HG03520 (cell line): ENCODE measurements around the gene ARHGAP9.
"Not testable (repeated sequence)": the region's sequence is repeated elsewhere in the genome, so short reads cannot be mapped to it uniquely, and the experiment has no call there.

ENCODE experiments used
- ATAC-seq: cut with Tn5 transposase; IDR thresholded peaks from one replicate; pipeline ENCODE4 v1.9.1; 2021; ENCODE audit warnings: mild to moderate bottlenecking, moderate library complexity; ENCODE audit not compliant: unreplicated experiment

The ARHGAP9 gene

GRCh38 chr12:57459055-57459749, 20.5 kb downstream of the ARHGAP9 start:
- ATAC-seq, result peak; percentile 57

- ATAC-seq, result no peak
Observed at GRCh38 chr12:57458665-57459054, 21.0 kb downstream of the ARHGAP9 start.

DNA sequence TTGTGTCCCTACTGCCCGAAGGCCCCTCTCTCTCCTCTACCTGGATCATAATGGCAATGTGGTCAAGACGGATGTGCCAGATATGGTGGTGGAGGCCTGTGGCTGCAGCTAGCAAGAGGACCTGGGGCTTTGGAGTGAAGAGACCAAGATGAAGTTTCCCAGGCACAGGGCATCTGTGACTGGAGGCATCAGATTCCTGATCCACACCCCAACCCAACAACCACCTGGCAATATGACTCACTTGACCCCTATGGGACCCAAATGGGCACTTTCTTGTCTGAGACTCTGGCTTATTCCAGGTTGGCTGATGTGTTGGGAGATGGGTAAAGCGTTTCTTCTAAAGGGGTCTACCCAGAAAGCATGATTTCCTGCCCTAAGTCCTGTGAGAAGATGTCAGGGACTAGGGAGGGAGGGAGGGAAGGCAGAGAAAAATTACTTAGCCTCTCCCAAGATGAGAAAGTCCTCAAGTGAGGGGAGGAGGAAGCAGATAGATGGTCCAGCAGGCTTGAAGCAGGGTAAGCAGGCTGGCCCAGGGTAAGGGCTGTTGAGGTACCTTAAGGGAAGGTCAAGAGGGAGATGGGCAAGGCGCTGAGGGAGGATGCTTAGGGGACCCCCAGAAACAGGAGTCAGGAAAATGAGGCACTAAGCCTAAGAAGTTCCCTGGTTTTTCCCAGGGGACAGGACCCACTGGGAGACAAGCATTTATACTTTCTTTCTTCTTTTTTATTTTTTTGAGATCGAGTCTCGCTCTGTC, 22.8 kb downstream of the ARHGAP9 start:
- ATAC-seq, result no peak

DNA sequence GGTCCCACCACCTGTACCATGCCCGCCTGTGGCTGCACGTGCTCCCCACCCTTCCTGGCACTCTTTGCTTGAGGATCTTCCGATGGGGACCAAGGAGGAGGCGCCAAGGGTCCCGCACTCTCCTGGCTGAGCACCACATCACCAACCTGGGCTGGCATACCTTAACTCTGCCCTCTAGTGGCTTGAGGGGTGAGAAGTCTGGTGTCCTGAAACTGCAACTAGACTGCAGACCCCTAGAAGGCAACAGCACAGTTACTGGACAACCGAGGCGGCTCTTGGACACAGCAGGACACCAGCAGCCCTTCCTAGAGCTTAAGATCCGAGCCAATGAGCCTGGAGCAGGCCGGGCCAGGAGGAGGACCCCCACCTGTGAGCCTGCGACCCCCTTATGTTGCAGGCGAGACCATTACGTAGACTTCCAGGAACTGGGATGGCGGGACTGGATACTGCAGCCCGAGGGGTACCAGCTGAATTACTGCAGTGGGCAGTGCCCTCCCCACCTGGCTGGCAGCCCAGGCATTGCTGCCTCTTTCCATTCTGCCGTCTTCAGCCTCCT, 23.4 kb downstream of the ARHGAP9 start:
- ATAC-seq, result no peak

DNA sequence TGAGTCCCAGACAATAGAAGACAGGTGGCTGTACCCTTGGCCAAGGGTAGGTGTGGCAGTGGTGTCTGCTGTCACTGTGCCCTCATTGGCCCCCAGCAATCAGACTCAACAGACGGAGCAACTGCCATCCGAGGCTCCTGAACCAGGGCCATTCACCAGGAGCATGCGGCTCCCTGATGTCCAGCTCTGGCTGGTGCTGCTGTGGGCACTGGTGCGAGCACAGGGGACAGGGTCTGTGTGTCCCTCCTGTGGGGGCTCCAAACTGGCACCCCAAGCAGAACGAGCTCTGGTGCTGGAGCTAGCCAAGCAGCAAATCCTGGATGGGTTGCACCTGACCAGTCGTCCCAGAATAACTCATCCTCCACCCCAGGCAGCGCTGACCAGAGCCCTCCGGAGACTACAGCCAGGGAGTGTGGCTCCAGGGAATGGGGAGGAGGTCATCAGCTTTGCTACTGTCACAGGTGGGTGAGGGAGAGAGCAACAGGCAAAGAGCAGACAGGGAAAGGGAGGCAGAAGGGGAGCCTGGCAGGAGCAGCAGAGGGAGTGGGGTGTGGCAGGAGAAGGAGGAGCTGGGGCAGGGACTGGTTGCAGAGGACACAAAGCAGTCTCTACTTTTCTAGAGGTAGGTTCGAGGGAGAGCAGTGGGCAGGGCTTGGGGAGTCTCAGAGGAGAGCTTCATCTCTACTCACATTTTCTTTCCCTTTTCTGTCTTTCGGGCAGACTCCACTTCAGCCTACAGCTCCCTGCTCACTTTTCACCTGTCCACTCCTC, 24.1 kb downstream of the ARHGAP9 start:
- ATAC-seq, result no peak

DNA sequence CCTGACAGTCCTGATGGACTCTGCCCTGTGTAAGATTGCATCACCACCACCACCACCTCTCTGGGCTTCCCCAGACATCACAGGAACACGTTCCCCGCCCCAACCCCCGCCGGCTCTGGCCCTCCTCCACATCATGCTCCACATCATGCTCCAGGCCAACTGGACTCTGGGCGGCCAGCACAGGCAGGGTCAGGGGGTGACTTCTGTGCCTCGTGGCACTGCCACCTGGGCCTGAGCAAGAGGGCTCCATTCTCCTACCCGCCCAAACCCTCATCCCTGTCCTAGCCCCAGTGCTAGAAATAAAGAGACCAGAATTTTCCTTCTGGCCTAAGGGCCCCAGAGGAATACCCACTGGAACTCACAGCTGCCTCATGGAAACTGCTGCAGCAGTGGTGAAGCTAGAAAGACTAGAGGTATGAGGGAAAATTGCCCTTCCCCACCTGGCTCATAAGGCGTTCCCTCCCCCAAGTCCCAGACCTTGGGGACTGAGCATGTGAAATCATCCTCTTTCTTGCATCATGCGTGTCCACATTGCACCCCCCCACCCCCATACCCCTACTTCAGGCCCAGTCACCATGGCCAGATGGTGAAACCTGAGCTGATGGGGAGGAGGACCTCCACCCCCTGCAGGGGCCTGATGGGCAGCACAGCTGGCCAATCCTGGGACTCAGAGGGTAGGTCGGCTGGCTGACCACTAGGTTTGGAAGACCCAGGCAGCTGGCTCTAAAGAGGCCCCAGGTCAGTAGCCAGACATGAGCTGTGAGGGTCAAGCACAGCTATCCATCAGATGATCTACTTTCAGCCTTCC, 24.9 kb downstream of the ARHGAP9 start, which contains the start of gene INHBE:
INHBE (plus strand) TSS at position 742 of the 808 bp plus-strand sequence. CDS start 230 bp downstream, outside the sequence.
- ATAC-seq, result no peak

DNA sequence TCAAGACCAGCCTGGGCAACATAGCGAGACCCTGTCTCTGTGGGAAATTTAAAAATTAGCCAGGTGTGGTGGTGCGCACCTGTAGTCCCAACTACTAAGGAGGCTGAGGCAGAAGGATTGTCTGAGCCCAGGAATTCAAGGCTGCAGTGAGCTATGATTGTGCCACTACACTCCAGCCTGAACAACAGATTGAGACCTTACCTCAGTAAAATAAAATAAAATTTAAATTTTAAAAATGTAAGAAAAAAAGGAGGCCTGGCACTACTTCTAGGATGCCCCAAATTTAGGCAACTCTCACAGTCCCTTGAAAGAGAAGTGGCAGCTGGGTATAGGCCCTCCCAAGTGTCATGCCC, 25.5 kb downstream of the ARHGAP9 start:
- no peak for ATAC-seq

DNA sequence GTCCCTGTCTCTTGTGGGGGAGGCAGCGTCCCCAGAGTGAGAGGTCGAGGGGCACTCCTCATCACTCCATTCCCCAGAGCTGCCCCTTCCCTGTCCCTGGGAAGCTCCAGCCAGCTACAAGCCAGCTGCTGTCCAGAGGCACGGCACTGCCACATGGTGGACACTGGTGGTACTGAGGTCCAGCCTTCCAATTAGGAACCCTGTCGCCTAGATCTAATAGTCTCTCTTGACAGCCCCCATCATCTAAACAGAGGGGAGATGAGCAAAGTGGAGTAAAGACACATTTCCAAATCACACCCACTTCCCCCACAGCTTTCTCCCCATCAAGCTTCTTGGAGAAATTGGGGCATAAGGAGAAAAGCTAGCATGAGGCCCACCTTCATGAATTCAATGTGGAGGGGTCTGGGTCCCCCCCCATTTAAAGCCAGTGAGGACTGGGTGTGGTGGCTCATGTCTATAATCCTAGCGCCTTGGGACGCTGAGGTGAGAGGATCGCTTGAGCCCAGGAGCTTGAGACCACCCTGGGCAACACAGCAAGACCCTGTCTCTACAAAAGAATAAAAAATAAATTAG, 26.6 kb downstream of the ARHGAP9 start:
- no peak for ATAC-seq

- no peak for ATAC-seq
Observed at GRCh38 chr12:57452181-57452936, 27.3 kb downstream of the ARHGAP9 start.

- no peak for ATAC-seq
Observed at GRCh38 chr12:57451233-57451778, 28.4 kb downstream of the ARHGAP9 start.

DNA sequence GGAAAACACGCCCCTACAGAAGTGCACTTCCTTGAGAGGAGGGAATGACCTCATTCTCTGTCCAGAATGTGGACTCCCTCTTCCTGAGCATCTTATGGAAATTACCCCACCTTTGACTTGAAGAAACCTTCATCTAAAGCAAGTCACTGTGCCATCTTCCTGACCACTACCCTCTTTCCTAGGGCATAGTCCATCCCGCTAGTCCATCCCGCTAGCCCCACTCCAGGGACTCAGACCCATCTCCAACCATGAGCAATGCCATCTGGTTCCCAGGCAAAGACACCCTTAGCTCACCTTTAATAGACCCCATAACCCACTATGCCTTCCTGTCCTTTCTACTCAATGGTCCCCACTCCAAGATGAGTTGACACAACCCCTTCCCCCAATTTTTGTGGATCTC, 29.6 kb downstream of the ARHGAP9 start:
- no peak for ATAC-seq

- no peak for ATAC-seq
Observed at GRCh38 chr12:57449375-57449774, 30.3 kb downstream of the ARHGAP9 start.

- no peak for ATAC-seq
Observed at GRCh38 chr12:57448669-57449068, 31.0 kb downstream of the ARHGAP9 start.

DNA sequence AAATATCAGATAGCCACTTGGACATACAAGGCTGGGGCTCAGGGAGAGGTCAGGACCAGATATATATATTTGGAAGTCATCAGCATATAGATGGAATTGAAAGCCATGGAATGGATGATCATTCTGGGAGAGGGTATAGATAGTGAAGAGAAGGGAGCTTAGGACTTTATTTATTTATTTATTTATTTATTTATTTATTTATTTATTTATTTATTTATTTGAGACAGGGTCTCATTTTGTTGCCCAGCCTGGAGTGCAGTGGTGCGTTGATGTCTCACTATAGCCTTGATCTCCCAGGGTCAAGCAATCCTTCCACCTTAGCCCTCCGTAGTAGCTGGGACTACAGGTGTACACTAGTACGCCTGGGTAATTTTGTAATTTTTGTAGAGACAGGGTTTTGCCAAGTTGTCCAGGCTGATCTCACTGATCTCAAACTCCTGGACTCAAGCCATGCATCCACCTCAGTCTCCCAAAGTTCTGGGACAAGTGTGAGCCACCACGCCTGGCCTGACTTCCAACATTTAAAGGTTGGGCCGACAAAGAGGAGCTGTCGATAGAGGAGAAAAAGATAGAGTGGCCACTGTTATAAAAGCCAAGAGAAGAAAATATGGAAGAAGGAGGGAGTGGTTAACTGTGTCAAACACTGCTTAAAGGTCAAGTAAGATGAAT, 33.2 kb downstream of the ARHGAP9 start:
- no peak for ATAC-seq

DNA sequence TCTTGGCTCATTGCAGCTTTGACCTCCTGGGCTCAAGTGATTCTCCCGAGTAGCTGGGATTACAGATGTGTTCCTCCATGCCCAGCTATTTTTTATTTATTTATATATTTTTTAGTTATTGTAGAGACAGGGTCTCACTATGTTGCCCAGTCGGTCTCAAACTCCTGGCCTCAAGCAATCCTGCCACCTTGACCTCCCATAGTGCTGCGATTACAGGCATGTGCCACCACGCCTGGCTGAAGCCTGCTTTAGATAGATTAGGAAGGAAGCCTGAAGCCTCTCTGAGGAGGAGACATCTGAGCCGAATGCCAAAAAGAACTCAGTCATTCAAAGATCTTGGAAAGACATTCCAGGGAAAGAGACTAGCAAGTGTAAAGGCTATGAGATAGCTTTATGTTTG, 34.9 kb downstream of the ARHGAP9 start:
- no peak for ATAC-seq

GRCh38 chr12:57444337-57444736, 35.3 kb downstream of the ARHGAP9 start:
- ATAC-seq, result not testable (repeated sequence)

- no peak for ATAC-seq
Observed at GRCh38 chr12:57441846-57442427, 37.7 kb downstream of the ARHGAP9 start.

DNA sequence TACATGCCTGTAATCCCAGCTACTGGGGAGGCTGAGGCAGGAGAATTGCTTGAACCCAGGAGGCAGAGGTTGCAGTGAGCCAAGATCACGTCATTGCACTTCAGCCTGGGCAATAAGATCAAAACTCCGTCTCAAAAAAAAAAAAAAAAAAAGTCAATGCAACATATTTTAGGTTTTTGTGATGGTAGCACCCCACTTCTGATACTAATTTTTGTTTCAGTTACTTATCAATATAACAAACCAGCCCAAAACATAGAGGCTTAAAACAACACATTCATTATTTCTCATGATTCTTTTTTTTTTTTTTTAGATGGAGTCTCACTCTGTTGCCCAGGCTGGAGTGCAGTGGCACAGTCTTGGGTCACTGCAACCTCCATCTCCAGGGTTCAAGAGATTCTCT, 38.3 kb downstream of the ARHGAP9 start:
- ATAC-seq, result not testable (repeated sequence)
